Neural crest cell (in vitro differentiated cells): ENCODE results near the gene BEX3. TPM values are rescaled to one million over a fixed set of nuclear protein-coding genes. Genes with fewer than 3 reads are reported as not detected.

Experiments used
- DNase-seq: peaks from one replicate; pipeline ENCODE4 v3.0.0; 2021; ENCODE audit warnings: low read depth, mixed read lengths, low spot score
- H3K27ac Mint-ChIP-seq: one replicate; pipeline ENCODE4 v1.8.0; 2021; ENCODE audit warnings: mild to moderate bottlenecking, mixed read lengths; ENCODE audit not compliant: unreplicated experiment
- H3K27me3 Mint-ChIP-seq: 2 replicates; pipeline ENCODE4 v1.8.0; 2021; ENCODE audit warnings: low read depth, mild to moderate bottlenecking, mixed read lengths
- H3K36me3 Mint-ChIP-seq: 2 replicates; pipeline ENCODE4 v1.8.0; 2021; ENCODE audit warnings: low read depth, mild to moderate bottlenecking, mixed read lengths
- H3K4me1 Mint-ChIP-seq: 2 replicates; pipeline ENCODE4 v1.8.0; 2021; ENCODE audit warnings: mixed read lengths
- H3K4me3 Mint-ChIP-seq: one replicate; pipeline ENCODE4 v1.8.0; 2021; ENCODE audit warnings: mild to moderate bottlenecking, mixed read lengths
- H3K9me3 Mint-ChIP-seq: 2 replicates; pipeline ENCODE4 v1.8.0; 2021; ENCODE audit warnings: mixed read lengths
- CTCF ChIP-seq: fragments of 200-600 bp; sonication (generic); conservative IDR thresholded peaks from 2 replicates; pipeline ENCODE4 v1.5.0; 2021; ENCODE audit warnings: antibody characterized with exemption, mild to moderate bottlenecking
- total RNA-seq: library from RNA; stranded (reverse); gene quantifications from 2 replicates; pipeline ENCODE4 v1.2.1, GENCODE V29; 2021

BEX3 gene
- total RNA-seq, 1 donor from 2014 or later = 334 TPM

DNA sequence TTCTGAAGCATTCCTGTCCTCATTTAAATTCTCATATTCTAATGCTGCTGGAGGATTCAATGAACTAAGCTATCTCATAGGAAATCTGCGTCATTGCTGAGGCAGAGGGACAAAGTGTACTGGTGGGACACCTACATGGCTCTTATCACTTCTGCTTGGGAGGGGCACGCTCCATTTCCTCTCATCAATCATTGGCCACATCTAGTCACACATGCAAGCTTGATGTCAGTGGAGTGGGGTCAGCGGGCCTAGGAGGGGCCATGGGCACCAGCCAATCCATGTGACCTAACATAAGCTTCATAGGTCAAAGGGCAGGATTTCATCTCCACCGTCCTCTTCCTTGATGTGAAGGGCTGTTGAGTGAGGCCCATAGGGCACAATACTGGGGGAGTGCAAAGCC is 21.4 kb downstream of the BEX3 start:
- peaks cover 8% of the 10 kb centered on the region for H3K9me3 Mint-ChIP-seq
- no peak overlapping the region for H3K27ac Mint-ChIP-seq
- no peak for TF ChIP-seq CTCF
- no peaks in the 10 kb centered on the region for H3K36me3 Mint-ChIP-seq
- peaks cover 25% of the 10 kb centered on the region for H3K4me1 Mint-ChIP-seq
- DNase-seq = no peak
- H3K4me3 Mint-ChIP-seq = no peak overlapping the region
- H3K27me3 Mint-ChIP-seq = no peaks in the 10 kb centered on the region

DNA sequence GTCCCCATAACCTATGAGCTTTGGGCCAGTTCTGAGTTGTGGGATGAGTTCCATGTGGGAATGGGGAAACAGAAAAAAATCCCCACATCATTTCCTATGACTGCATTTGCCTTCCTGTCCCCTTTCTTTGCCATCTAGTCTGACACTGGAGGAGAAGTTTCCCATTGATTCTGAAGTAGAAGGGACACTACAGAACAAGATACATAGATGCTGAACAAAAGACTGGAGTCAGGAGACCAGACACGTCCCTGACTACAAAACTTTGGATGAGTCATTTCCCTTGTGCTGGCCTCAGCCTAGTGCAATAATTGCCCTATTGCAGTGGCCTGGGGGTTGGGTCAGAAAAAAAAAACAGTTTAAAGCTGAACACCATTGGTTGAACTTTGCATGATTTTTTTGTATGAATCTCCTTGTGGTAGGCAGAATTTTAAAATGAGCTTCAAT is 22.1 kb downstream of the BEX3 start:
- H3K4me3 Mint-ChIP-seq = no peak overlapping the region
- DNase-seq = no peak
- no peaks in the 10 kb centered on the region for H3K36me3 Mint-ChIP-seq
- peaks cover 5% of the 10 kb centered on the region for H3K9me3 Mint-ChIP-seq
- peaks cover 25% of the 10 kb centered on the region for H3K4me1 Mint-ChIP-seq
- H3K27ac Mint-ChIP-seq = peak overlapping the region; percentile 39
- no peak for TF ChIP-seq CTCF
- H3K27me3 Mint-ChIP-seq = no peaks in the 10 kb centered on the region

- Mint-ChIP-seq H3K27me3 (no peaks in the 10 kb centered on the region), H3K36me3 (no peaks in the 10 kb centered on the region), H3K27ac (no peak overlapping the region), H3K9me3 (peaks cover 3% of the 10 kb centered on the region), H3K4me3 (no peak overlapping the region), H3K4me1 (peaks cover 35% of the 10 kb centered on the region)
- no peak for DNase-seq
- no peak for TF ChIP-seq CTCF
Observed at GRCh38 chrX:103399744-103400143, 23.4 kb downstream of the BEX3 start.

DNA sequence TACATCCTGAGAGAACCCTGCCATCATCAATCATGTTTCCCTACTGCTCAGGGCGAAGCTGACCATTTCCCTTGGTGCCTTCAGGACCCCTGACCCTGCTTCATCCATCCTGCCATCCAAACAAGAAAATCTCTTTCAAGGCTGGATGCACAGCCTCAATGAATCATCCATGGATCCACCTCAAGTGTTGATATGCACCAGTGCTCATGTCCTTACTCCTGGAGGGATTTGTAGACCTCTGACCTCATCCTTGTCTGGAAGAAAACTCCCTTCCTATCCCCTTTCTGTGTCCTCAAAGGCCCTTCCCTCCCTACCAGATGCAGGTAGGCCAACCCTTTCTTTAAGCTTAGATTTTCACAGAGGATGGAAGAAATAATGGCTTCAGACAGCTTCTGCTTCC is 24.6 kb downstream of the BEX3 start:
- Mint-ChIP-seq H3K27ac (no peak overlapping the region), H3K27me3 (no peaks in the 10 kb centered on the region), H3K4me3 (no peak overlapping the region), H3K36me3 (no peaks in the 10 kb centered on the region), H3K9me3 (peaks cover 3% of the 10 kb centered on the region), H3K4me1 (peaks cover 43% of the 10 kb centered on the region)
- TF ChIP-seq CTCF = no peak
- no peak for DNase-seq

- no peak for TF ChIP-seq CTCF
- Mint-ChIP-seq H3K27ac (peak overlapping the region; percentile 96), H3K27me3 (no peaks in the 10 kb centered on the region), H3K36me3 (no peaks in the 10 kb centered on the region), H3K4me1 (peaks cover 35% of the 10 kb centered on the region), H3K4me3 (peak overlapping the region; percentile 93), H3K9me3 (peaks cover 3% of the 10 kb centered on the region)
- DNase-seq = peak; percentile 50
Observed at GRCh38 chrX:103404231-103405008, 28.1 kb downstream of the BEX3 start.
